Measurements from ENCODE around the gene BRSK2. TPM values are rescaled to one million over a fixed set of nuclear protein-coding genes. Genes with fewer than 3 reads are reported as not detected.
A peak's percentile ranks its signal among the peaks of the same experiment; 100 is the strongest.
"Not testable (repeated sequence)": the region's sequence is repeated elsewhere in the genome, so short reads cannot be mapped to it uniquely, and the experiment has no call there.

Gene BRSK2
- total RNA-seq, 1 donor from 2014 or later: 1.7 TPM

DNA sequence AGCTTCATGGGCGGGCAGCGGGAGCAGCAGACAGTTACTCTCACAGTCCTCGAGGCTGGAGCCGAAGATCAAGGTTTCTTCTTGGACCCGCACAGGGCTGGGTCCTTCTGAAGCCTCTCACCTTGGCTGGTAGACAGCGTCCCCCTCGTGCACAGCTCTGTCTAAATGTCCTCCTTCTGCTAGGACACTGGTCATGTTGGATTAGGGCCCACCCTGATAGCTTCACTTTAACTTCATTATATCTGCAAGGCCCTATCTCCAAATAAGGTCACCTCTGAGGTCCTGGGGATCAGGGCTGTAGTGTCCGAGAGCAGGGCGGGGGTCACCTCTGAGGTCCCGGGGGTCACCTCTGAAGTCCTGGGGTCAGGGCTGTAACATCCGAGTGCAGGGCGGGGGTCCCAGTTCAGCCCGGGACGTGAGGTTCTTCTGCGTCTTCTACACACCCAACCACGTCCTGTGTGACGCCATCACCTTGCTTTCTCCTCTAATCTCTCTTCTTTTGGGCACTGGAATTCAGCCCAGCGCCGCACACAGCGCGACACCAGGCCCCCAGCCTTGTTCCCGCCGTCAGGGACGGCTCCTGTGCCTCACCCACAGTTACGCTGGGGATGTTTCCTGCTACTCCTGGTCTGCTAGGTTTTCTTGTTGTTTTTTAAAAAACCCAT lies 46.2 kb upstream of the BRSK2 start:
- Mint-ChIP-seq H3K27ac (ENCODE audit: unreplicated experiment) (no peak overlapping the region), H3K36me3 (ENCODE audit: unreplicated experiment) (no peaks in the 10 kb centered on the region), H3K9me3 (ENCODE audit: unreplicated experiment) (no peaks in the 10 kb centered on the region), H3K4me1 (ENCODE audit: unreplicated experiment) (no peaks in the 10 kb centered on the region), H3K4me3 (ENCODE audit: unreplicated experiment) (no peak overlapping the region), H3K27me3 (ENCODE audit: unreplicated experiment) (peaks cover 6% of the 10 kb centered on the region)
- DNase-seq (ENCODE audit: extremely low spot score, unreplicated experiment): peak; percentile 64
- TF ChIP-seq, protein P1, sequence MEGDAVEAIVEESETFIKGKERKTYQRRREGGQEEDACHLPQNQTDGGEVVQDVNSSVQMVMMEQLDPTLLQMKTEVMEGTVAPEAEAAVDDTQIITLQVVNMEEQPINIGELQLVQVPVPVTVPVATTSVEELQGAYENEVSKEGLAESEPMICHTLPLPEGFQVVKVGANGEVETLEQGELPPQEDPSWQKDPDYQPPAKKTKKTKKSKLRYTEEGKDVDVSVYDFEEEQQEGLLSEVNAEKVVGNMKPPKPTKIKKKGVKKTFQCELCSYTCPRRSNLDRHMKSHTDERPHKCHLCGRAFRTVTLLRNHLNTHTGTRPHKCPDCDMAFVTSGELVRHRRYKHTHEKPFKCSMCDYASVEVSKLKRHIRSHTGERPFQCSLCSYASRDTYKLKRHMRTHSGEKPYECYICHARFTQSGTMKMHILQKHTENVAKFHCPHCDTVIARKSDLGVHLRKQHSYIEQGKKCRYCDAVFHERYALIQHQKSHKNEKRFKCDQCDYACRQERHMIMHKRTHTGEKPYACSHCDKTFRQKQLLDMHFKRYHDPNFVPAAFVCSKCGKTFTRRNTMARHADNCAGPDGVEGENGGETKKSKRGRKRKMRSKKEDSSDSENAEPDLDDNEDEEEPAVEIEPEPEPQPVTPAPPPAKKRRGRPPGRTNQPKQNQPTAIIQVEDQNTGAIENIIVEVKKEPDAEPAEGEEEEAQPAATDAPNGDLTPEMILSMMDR (IDR thresholded peaks at IDR 0.05): no peak

DNA sequence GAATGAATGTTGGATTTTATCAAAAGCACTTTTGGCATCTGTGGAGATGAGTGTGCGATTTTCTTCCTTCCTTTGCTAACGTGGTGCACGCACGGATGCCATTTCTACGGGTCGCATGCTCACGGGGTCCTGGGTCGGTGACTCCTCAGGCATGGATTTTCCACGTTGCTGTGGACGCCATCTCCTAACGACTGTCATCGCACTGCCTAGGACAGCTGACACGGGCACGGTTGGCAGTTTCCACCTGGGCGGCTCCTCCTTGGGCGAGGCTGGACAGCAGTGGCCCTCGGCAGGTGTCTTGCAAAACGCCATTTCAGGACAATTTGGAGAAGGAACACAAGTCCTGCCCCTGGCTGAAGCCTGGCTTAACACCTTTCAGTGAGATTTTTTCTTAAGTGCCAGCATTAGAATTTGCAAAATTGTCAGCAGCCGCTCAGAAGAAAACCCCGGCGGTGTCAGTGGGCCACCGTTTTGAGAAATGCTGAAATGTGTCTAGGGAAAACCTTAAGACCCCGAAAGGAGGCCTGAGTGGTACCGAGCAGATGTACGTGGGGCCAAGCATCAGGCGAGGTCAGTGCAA lies 45.6 kb upstream of the BRSK2 start:
- no peaks in the 10 kb centered on the region for H3K36me3 Mint-ChIP-seq (ENCODE audit: unreplicated experiment)
- no peak overlapping the region for H3K27ac Mint-ChIP-seq (ENCODE audit: unreplicated experiment)
- peaks cover 6% of the 10 kb centered on the region for H3K27me3 Mint-ChIP-seq (ENCODE audit: unreplicated experiment)
- H3K9me3 Mint-ChIP-seq (ENCODE audit: unreplicated experiment): no peaks in the 10 kb centered on the region
- H3K4me1 Mint-ChIP-seq (ENCODE audit: unreplicated experiment): no peaks in the 10 kb centered on the region
- DNase-seq (ENCODE audit: extremely low spot score, unreplicated experiment): peak; percentile 82
- no peak overlapping the region for H3K4me3 Mint-ChIP-seq (ENCODE audit: unreplicated experiment)
- TF ChIP-seq, protein P1 (IDR thresholded peaks at IDR 0.05): no peak

DNA sequence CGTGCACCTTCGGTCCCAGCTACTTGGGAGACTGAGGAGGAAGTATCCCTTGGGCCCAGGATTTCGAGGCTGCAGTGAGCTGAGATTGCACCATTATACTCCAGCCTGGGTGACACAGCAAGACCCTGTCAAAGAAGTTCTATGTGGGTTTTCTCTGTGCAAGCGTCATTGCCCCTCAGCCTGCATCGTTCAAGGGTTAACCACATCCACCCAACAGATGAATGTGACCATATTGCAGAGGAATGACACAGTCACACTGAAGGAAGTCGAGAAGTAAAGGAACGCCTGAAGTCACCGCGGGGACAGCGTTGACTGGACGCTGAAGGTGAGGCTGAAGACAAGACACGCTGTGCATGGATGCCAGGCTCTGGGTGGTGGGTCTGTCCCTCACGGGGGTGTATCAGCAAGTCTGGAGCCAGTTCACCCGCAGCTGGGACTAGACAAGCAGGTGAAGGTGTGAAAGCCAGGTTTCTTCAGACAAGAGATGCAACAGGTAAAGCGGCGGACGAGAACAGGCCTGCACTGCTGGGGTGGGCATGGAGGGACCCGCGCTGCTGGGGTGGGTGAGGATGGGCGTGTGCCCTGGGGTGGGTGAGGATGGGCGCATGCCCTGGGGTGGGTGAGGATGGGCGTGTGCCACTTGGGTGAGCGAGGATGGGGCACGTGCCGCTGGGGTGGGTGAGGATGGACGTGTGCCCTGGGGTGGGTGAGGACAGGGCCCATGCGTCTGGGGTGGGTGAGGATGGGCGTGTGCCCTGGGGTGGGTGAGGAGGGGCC lies 43.8 kb upstream of the BRSK2 start:
- Mint-ChIP-seq H3K36me3 (ENCODE audit: unreplicated experiment) (no peaks in the 10 kb centered on the region), H3K4me3 (ENCODE audit: unreplicated experiment) (no peak overlapping the region)
- DNase-seq (ENCODE audit: extremely low spot score, unreplicated experiment): peak; percentile 77

DNA sequence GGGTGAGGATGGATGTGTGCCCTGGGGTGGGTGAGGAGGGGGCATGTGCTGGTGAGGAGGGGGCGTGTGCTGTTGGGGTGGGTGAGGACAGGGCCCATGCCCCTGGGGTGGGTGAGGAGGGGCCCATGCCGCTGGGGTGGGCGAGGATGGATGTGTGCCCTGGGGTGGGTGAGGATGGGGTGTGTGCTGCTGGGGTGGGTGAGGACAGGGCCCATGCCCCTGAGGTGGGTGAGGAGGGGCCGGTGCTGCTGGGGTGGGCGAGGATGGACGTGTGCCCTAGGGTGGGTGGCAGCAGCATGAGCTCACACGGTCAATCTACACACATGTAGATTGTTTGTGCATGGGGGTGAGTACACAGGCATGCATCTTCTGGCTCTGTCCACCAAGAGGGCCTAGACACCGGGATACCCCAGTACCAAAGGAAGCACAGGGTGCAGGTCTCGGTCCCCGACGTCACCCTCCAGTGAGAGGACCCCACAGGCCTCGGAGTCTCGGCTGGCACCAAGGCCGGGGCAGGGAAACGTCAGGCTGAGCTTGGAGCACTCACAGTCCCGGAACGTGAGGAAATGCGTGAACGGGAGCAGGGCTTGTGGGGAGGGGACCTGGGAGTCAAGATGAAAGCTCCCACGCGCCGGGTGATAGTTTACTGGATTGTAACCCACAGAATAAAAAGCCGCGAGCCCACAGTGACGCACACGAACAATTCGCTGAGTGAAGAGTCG lies 42.9 kb upstream of the BRSK2 start:
- no peaks in the 10 kb centered on the region for H3K36me3 Mint-ChIP-seq (ENCODE audit: unreplicated experiment)
- no peak for DNase-seq (ENCODE audit: extremely low spot score, unreplicated experiment)
- H3K9me3 Mint-ChIP-seq (ENCODE audit: unreplicated experiment): no peaks in the 10 kb centered on the region
- TF ChIP-seq, protein P1 (IDR thresholded peaks at IDR 0.05): no peak
- no peak overlapping the region for H3K4me3 Mint-ChIP-seq (ENCODE audit: unreplicated experiment)
- no peak overlapping the region for H3K27ac Mint-ChIP-seq (ENCODE audit: unreplicated experiment)
- H3K27me3 Mint-ChIP-seq (ENCODE audit: unreplicated experiment): peaks cover 6% of the 10 kb centered on the region
- no peaks in the 10 kb centered on the region for H3K4me1 Mint-ChIP-seq (ENCODE audit: unreplicated experiment)

More for the DNA sequence above, 43.8 kb upstream of the BRSK2 start:
- TF ChIP-seq, protein P1 (IDR thresholded peaks at IDR 0.05): no peak
- Mint-ChIP-seq H3K9me3 (ENCODE audit: unreplicated experiment) (no peaks in the 10 kb centered on the region), H3K27ac (ENCODE audit: unreplicated experiment) (no peak overlapping the region), H3K4me1 (ENCODE audit: unreplicated experiment) (no peaks in the 10 kb centered on the region), H3K27me3 (ENCODE audit: unreplicated experiment) (peaks cover 6% of the 10 kb centered on the region)

DNA sequence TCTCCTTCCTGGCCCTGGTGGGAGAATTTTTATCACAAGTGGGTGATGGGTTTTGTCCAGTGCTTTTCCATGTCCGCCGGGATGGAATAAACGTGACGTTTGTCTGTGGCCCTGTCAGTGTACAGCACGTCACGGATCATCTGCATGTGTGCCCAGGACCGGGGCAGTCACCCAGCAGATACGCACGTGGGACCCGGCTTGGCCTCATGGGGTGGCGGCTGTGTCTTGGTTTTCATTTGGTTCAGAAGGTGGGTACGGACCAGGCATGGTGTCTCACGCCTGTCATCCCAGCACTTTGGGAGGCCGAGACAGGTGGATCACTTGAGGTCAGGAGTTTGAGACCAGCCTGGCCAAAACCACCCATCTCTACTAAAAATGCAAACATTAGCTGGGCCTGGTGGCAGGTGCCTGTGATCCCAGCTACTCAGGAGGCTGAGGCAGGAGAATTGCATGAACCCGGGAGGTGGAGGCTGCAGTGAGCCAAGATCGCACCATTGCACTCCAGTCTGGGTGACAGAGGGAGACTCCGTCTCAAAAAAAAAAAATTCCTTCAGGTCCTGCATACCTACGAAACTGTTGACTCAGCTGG lies 42.2 kb upstream of the BRSK2 start:
- not testable (repeated sequence) for H3K4me3 Mint-ChIP-seq (ENCODE audit: unreplicated experiment); H3K27me3 Mint-ChIP-seq (ENCODE audit: unreplicated experiment); H3K27ac Mint-ChIP-seq (ENCODE audit: unreplicated experiment); H3K36me3 Mint-ChIP-seq (ENCODE audit: unreplicated experiment); H3K9me3 Mint-ChIP-seq (ENCODE audit: unreplicated experiment); DNase-seq (ENCODE audit: extremely low spot score, unreplicated experiment); H3K4me1 Mint-ChIP-seq (ENCODE audit: unreplicated experiment)

Measured in osteocyte (in vitro differentiated cells).